NCI-H460 (cell line): ENCODE data around the gene NUDT2. TPM values are rescaled to one million over a fixed set of nuclear protein-coding genes. Genes with fewer than 3 reads are reported as not detected.

ENCODE experiments used
- DNase-seq: peaks from one replicate; pipeline ENCODE4 v3.0.0-alpha.2; 2016; ENCODE audit warnings: low read depth; ENCODE audit errors: extremely low read depth
- small RNA-seq, 2 experiments: library from RNA; depleted of rRNA; stranded (forward); fragments of <200 nt; gene quantifications; one replicate each; pipeline ENCODE3, GENCODE V24; 2014
- total RNA-seq: library from RNA; depleted of rRNA; stranded (reverse); fragments of >200 nt; shearing (Covaris generic); gene quantifications from 2 replicates; pipeline ENCODE4 v1.2.3, GENCODE V29; 2014; rRNA removed

The NUDT2 gene
- total RNA-seq, 1 experiment from 2014 or later, result 16.2 TPM

DNA sequence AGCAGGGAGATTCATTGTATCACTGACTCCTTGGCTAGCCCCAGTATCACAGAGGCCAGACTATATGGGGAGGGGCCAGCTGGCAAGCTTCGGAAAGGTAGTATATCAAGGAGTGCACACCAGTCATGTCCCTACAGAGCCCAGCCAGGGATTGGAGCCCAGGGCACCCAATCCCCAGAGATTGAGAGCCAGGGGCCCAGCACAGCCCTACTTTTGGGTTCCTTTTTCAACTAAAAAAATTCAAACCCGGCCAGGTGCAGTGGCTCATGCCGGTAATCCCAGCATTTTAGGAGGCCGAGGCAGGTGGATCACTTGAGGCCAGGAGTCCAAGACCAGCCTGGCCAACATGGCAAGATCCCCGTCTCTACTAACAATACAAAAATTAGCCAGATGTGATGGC lies 52.7 kb downstream of the NUDT2 start:
- DNase-seq, result no peak

GRCh38 chr9:34382879-34383278 lies 53.5 kb downstream of the NUDT2 start:
- no peak for DNase-seq

GRCh38 chr9:34383904-34384303 lies 54.5 kb downstream of the NUDT2 start:
- no peak for DNase-seq

DNA sequence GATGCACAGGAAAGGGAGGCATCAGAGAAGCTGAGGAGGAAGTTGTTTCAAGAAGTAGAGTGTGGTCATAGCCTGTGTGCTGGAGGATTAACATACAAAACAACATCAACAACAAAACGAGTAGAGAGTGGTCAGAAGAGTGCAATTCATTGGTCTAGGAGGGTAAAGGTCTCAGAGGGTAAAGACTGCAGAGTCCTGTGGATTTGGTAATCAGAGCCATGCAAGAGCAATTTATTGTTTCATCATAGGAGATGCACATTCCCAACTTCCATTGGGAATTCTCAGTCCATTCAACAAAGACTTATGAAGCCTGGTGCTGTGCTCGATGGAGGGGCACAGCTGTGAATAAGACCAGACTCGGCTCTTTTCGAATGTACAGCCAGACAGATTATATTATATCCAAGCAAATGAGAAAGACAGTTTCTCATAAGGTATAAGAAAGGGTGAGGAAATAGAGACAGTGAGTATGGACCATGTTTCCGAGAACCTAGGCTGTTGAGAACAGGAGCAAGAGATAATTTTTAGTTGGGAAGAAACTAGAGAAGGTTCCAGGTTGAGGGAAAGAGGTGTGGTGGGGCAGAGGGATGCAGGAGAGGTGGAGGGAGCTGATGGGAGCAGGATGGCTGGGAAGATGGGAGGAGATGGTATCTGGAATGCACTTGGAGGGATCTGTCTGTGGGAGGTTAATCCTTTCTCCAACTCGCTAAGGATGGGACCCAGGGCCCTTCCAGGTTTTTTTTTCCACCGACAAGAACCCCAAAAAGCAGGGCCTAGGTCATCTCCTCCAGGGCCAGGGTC lies 55.2 kb downstream of the NUDT2 start:
- DNase-seq, result no peak

GRCh38 chr9:34385561-34386230 lies 56.3 kb downstream of the NUDT2 start:
- no peak for DNase-seq

DNA sequence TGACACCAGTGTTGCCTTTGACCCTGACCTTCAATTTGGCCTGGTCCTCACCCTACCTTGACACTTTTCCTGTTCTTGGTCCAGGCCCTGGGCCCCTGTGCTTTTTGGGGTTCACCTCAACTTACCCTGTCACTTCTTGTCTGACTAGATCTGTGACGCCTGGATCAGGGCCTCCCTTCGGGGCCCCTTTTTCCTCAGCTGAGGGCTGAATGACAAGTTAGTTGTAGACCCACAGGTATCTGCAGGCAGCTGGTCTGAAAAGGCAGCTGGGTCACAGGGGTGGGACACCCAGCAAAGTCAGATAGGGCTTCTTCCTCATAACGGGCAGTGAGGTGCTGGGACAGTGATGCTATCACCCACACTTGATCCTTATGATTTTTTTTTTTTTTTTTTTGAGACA lies 57.3 kb downstream of the NUDT2 start:
- DNase-seq, result no peak

GRCh38 chr9:34387239-34387638 lies 57.9 kb downstream of the NUDT2 start:
- no peak for DNase-seq

DNA sequence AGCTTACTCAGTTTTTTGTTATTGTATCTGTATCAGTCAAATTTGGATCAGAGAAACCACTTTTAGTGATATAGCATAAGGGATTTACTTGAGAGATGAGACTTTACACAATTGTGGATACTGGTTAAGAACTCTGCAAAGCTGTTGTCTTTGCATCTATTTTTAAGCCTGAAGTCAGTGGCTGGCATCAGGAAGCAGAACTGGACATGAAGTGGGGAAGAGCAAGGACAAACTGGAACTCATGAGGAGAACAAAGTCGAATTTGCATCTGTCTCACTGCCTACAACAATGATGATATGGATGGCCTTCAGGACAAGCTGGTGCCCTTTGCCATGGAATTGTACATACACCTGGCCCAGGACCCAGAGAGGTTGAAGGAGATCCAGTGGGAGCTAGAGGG lies 63.1 kb downstream of the NUDT2 start:
- no peak for DNase-seq

Small RNA genes lying within 50 kb of the gene (small RNA-seq; reads per million reads assigned to genes)
- gene RF00019, result 0 reads per million in 2 experiments
- gene RNU2-50P, result 0.06 to 1.4 reads per million in 2 experiments

Other genes with a start within 250 kb of the NUDT2 start
- 27.3 and 28.7 TPM in 2 replicates for gene DCAF12, start 202.9 kb upstream of the NUDT2 start, total RNA-seq
- 18.3 and 20.7 TPM in 2 replicates for gene UBAP1, start 150.5 kb upstream of the NUDT2 start, total RNA-seq
- 2.4 and 2.5 TPM in 2 replicates for gene KIF24, start 301 bp upstream of the NUDT2 start, total RNA-seq
- 0.61 and 0.79 TPM in 2 replicates for gene MYORG, start 47.3 kb downstream of the NUDT2 start, total RNA-seq
- gene FAM219A, start 129.0 kb downstream of the NUDT2 start, total RNA-seq, result 7.7 and 9.3 TPM in 2 replicates
- gene DNAI1, start 129.2 kb downstream of the NUDT2 start, total RNA-seq, result 0.25 TPM in 1 of 2 replicates, not detected in the other
- not detected in 2 replicates for gene ENHO, start 193.4 kb downstream of the NUDT2 start, total RNA-seq